Measurements from ENCODE around the gene ARHGAP22.

DNA sequence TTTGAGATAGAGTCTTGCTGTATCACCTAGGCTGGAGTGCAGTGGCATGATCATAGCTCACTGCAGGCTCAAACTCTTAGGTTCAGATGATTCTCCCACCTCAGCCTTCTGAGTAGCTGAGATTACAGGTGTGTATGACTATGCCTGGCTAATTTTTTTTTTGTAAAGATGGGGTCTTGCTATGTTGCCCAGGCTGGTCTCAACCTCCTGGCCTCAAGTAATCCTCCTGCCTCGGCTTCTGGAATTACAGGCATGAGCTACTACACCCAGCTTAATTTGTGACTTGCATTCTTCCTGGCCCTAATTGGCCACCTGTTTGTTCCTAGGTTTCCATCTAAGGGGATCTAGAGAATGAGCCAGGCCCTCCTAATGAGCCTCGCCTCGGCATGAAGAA, 9.3 kb downstream of the ARHGAP22 start:
- TF ChIP-seq POLR2A (IDR thresholded peaks at IDR 0.05; ENCODE audit: low read length): no peak
- no peak for TF ChIP-seq GATA1 (IDR thresholded peaks at IDR 0.05; ENCODE audit: low read depth, low read length)
